Dendritic cell treated with granulocyte-macrophage colony-stimulating factor and Interleukin-4, amounts not matched to agents 40 ng/mL and 50 ng/mL, for 4 days (primary cell): ENCODE data around the gene XYLT1.
"Not testable (repeated sequence)": the region's sequence is repeated elsewhere in the genome, so short reads cannot be mapped to it uniquely, and the experiment has no call there.

Experiments used
- H3K27ac Mint-ChIP-seq: one replicate; pipeline ENCODE4 v1.8.0; 2022; ENCODE audit warnings: mild to moderate bottlenecking, mixed read lengths
- H3K27me3 Mint-ChIP-seq: one replicate; pipeline ENCODE4 v1.8.0; 2022; ENCODE audit warnings: mild to moderate bottlenecking, mixed read lengths
- H3K36me3 Mint-ChIP-seq: one replicate; pipeline ENCODE4 v1.8.0; 2022; ENCODE audit warnings: low read depth, mixed read lengths
- H3K4me1 Mint-ChIP-seq: one replicate; pipeline ENCODE4 v1.8.0; 2022; ENCODE audit warnings: low read depth, mixed read lengths
- H3K4me3 Mint-ChIP-seq: one replicate; pipeline ENCODE4 v1.8.0; 2022; ENCODE audit warnings: mild to moderate bottlenecking, moderate library complexity, mixed read lengths
- H3K9me3 Mint-ChIP-seq: one replicate; pipeline ENCODE4 v1.8.0; 2022; ENCODE audit warnings: mixed read lengths
- intact Hi-C: fragments of 100-400 bp; cut with micrococcal nuclease; formaldehyde crosslinking; loops from one replicate; pipeline ENCODE4 v1.15.0; 2022

The XYLT1 gene

GRCh38 chr16:17348042-17348783 is 122.5 kb downstream of the XYLT1 start:
- Mint-ChIP-seq H3K27ac (peak overlapping the region; percentile 73), H3K4me3 (no peak overlapping the region), H3K36me3 (no peaks in the 10 kb centered on the region), H3K27me3 (no peaks in the 10 kb centered on the region), H3K9me3 (no peaks in the 10 kb centered on the region), H3K4me1 (peaks cover 97% of the 10 kb centered on the region)
- intact Hi-C loops, result no loop called here

- H3K27ac Mint-ChIP-seq, result peak overlapping the region; percentile 73
- H3K4me1 Mint-ChIP-seq, result peaks cover 97% of the 10 kb centered on the region
- intact Hi-C loops, result no loop called here
- no peaks in the 10 kb centered on the region for H3K36me3 Mint-ChIP-seq
- H3K4me3 Mint-ChIP-seq, result no peak overlapping the region
- H3K9me3 Mint-ChIP-seq, result no peaks in the 10 kb centered on the region
- no peaks in the 10 kb centered on the region for H3K27me3 Mint-ChIP-seq
These were observed 123.1 kb downstream of the XYLT1 start for GRCh38 chr16:17347624-17348023.

GRCh38 chr16:17346621-17347569 is 123.9 kb downstream of the XYLT1 start:
- Mint-ChIP-seq H3K4me3 (peak overlapping the region; percentile 4), H3K36me3 (no peaks in the 10 kb centered on the region), H3K27ac (peak overlapping the region; percentile 73), H3K27me3 (no peaks in the 10 kb centered on the region), H3K9me3 (no peaks in the 10 kb centered on the region), H3K4me1 (peaks cover 97% of the 10 kb centered on the region)
- intact Hi-C loops, result no loop called here

- no peaks in the 10 kb centered on the region for H3K9me3 Mint-ChIP-seq
- peaks cover under 1% of the 10 kb centered on the region for H3K36me3 Mint-ChIP-seq
- no peak overlapping the region for H3K4me3 Mint-ChIP-seq
- H3K27me3 Mint-ChIP-seq, result no peaks in the 10 kb centered on the region
- intact Hi-C loops, result no loop called here
- peaks cover 96% of the 10 kb centered on the region for H3K4me1 Mint-ChIP-seq
- H3K27ac Mint-ChIP-seq, result peak overlapping the region; percentile 73
These were observed 125.7 kb downstream of the XYLT1 start for GRCh38 chr16:17345043-17345442.

GRCh38 chr16:17343728-17344127 is 127.0 kb downstream of the XYLT1 start:
- intact Hi-C loops, result loop anchor here (5.0 kb wide), 1 partner anchor 39 kb away; no protein-coding TSS in a partner anchor
- Mint-ChIP-seq H3K4me1 (peaks cover 91% of the 10 kb centered on the region), H3K27ac (peak overlapping the region; percentile 73), H3K27me3 (no peaks in the 10 kb centered on the region), H3K9me3 (no peaks in the 10 kb centered on the region), H3K36me3 (peaks cover 7% of the 10 kb centered on the region), H3K4me3 (no peak overlapping the region)

GRCh38 chr16:17343028-17343427 is 127.7 kb downstream of the XYLT1 start:
- Mint-ChIP-seq H3K27ac (peak overlapping the region; percentile 73), H3K9me3 (no peaks in the 10 kb centered on the region), H3K36me3 (peaks cover 7% of the 10 kb centered on the region), H3K4me1 (peaks cover 91% of the 10 kb centered on the region), H3K4me3 (no peak overlapping the region), H3K27me3 (no peaks in the 10 kb centered on the region)
- intact Hi-C loops, result loop anchor here (5.0 kb wide), 1 partner anchor 39 kb away; no protein-coding TSS in a partner anchor

GRCh38 chr16:17342031-17342430 is 128.7 kb downstream of the XYLT1 start:
- Mint-ChIP-seq H3K4me1 (peaks cover 89% of the 10 kb centered on the region), H3K4me3 (peak overlapping the region; percentile 35), H3K9me3 (no peaks in the 10 kb centered on the region), H3K36me3 (peaks cover 7% of the 10 kb centered on the region), H3K27me3 (no peaks in the 10 kb centered on the region), H3K27ac (peak overlapping the region; percentile 73)
- intact Hi-C loops, result loop anchor here (5.0 kb wide), 1 partner anchor 40 kb away; no protein-coding TSS in a partner anchor

GRCh38 chr16:17340804-17341203 is 130.0 kb downstream of the XYLT1 start:
- Mint-ChIP-seq H3K4me1 (peaks cover 84% of the 10 kb centered on the region), H3K36me3 (peaks cover 7% of the 10 kb centered on the region), H3K27ac (peak overlapping the region; percentile 73), H3K4me3 (no peak overlapping the region), H3K27me3 (no peaks in the 10 kb centered on the region), H3K9me3 (no peaks in the 10 kb centered on the region)
- intact Hi-C loops, result loop anchor here (5.0 kb wide), 1 partner anchor 41 kb away; no protein-coding TSS in a partner anchor

- Mint-ChIP-seq H3K9me3 (no peaks in the 10 kb centered on the region), H3K27me3 (no peaks in the 10 kb centered on the region), H3K36me3 (peaks cover 7% of the 10 kb centered on the region), H3K27ac (no peak overlapping the region), H3K4me1 (peaks cover 84% of the 10 kb centered on the region), H3K4me3 (no peak overlapping the region)
- intact Hi-C loops, result loop anchor here (5.0 kb wide), 1 partner anchor 42 kb away; no protein-coding TSS in a partner anchor
These were observed 130.8 kb downstream of the XYLT1 start for GRCh38 chr16:17339764-17340541.

- H3K9me3 Mint-ChIP-seq, result no peaks in the 10 kb centered on the region
- H3K36me3 Mint-ChIP-seq, result peaks cover 7% of the 10 kb centered on the region
- no peaks in the 10 kb centered on the region for H3K27me3 Mint-ChIP-seq
- intact Hi-C loops, result no loop called here
- H3K27ac Mint-ChIP-seq, result peak overlapping the region; percentile 61
- no peak overlapping the region for H3K4me3 Mint-ChIP-seq
- H3K4me1 Mint-ChIP-seq, result peaks cover 81% of the 10 kb centered on the region
These were observed 132.5 kb downstream of the XYLT1 start for GRCh38 chr16:17338244-17338643.

- Mint-ChIP-seq H3K4me3 (no peak overlapping the region), H3K36me3 (peaks cover 7% of the 10 kb centered on the region), H3K27ac (no peak overlapping the region), H3K27me3 (no peaks in the 10 kb centered on the region), H3K4me1 (peaks cover 68% of the 10 kb centered on the region), H3K9me3 (no peaks in the 10 kb centered on the region)
- intact Hi-C loops, result no loop called here
These were observed 134.2 kb downstream of the XYLT1 start for GRCh38 chr16:17336530-17336900.

- H3K9me3 Mint-ChIP-seq, result no peaks in the 10 kb centered on the region
- peaks cover 63% of the 10 kb centered on the region for H3K4me1 Mint-ChIP-seq
- intact Hi-C loops, result no loop called here
- H3K27ac Mint-ChIP-seq, result peak overlapping the region; percentile 4
- H3K27me3 Mint-ChIP-seq, result no peaks in the 10 kb centered on the region
- no peak overlapping the region for H3K4me3 Mint-ChIP-seq
- H3K36me3 Mint-ChIP-seq, result peaks cover 7% of the 10 kb centered on the region
These were observed 134.8 kb downstream of the XYLT1 start for GRCh38 chr16:17335826-17336529.

GRCh38 chr16:17335406-17335805 is 135.4 kb downstream of the XYLT1 start:
- intact Hi-C loops, H3K4me3 Mint-ChIP-seq, H3K36me3 Mint-ChIP-seq, H3K9me3 Mint-ChIP-seq, H3K27me3 Mint-ChIP-seq: not testable (repeated sequence)
- peak overlapping the region; percentile 61 for H3K27ac Mint-ChIP-seq
- H3K4me1 Mint-ChIP-seq, result peaks cover 59% of the 10 kb centered on the region
